HG03575 (cell line): ENCODE measurements around the gene DRG1.
"Not testable (repeated sequence)": the region's sequence is repeated elsewhere in the genome, so short reads cannot be mapped to it uniquely, and the experiment has no call there.

Experiments used
- ATAC-seq: cut with Tn5 transposase; IDR thresholded peaks from one replicate; pipeline ENCODE4 v1.9.1; 2021; ENCODE audit not compliant: unreplicated experiment, insufficient number of reproducible peaks, low FRiP score; ENCODE audit errors: extremely low read depth

The DRG1 gene

GRCh38 chr22:31440681-31441080 lies 41.3 kb downstream of the DRG1 start:
- ATAC-seq, result no peak

GRCh38 chr22:31441652-31442051 lies 42.2 kb downstream of the DRG1 start:
- no peak for ATAC-seq

GRCh38 chr22:31442768-31443489 lies 43.5 kb downstream of the DRG1 start:
- no peak for ATAC-seq

GRCh38 chr22:31443516-31443915 lies 44.1 kb downstream of the DRG1 start:
- no peak for ATAC-seq

- ATAC-seq, result no peak
Measured at GRCh38 chr22:31445642-31446041, 46.2 kb downstream of the DRG1 start.

- no peak for ATAC-seq
Measured at GRCh38 chr22:31446208-31446607, 46.8 kb downstream of the DRG1 start.

- no peak for ATAC-seq
Measured at GRCh38 chr22:31446767-31447166, 47.4 kb downstream of the DRG1 start.

GRCh38 chr22:31447337-31447736 lies 47.9 kb downstream of the DRG1 start:
- no peak for ATAC-seq

GRCh38 chr22:31448382-31448781 lies 49.0 kb downstream of the DRG1 start:
- ATAC-seq, result no peak

- ATAC-seq, result no peak
Measured at GRCh38 chr22:31449506-31449905, 50.1 kb downstream of the DRG1 start.

- no peak for ATAC-seq
Measured at GRCh38 chr22:31451709-31452571, 52.5 kb downstream of the DRG1 start.

GRCh38 chr22:31461699-31462098 lies 62.3 kb downstream of the DRG1 start:
- no peak for ATAC-seq

- no peak for ATAC-seq
Measured at GRCh38 chr22:31465307-31465706, 65.9 kb downstream of the DRG1 start.

GRCh38 chr22:31474743-31475142 lies 75.3 kb downstream of the DRG1 start:
- no peak for ATAC-seq

- ATAC-seq, result no peak
Measured at GRCh38 chr22:31475800-31476199, 76.4 kb downstream of the DRG1 start.

GRCh38 chr22:31477329-31477728 lies 77.9 kb downstream of the DRG1 start:
- ATAC-seq, result no peak

- no peak for ATAC-seq
Measured at GRCh38 chr22:31481129-31481528, 81.7 kb downstream of the DRG1 start.

- ATAC-seq, result not testable (repeated sequence)
Measured at GRCh38 chr22:31482470-31482869, 83.1 kb downstream of the DRG1 start.
